HEK293 (cell line): Measurements from ENCODE around the gene CLEC16A.

Experiments used
- MYNN ChIP-seq: fragments of 450-650 bp; formaldehyde crosslinking; IDR thresholded peaks from 2 replicates; pipeline ENCODE4 v1.5.1; 2016; ENCODE audit warnings: missing biosample characterization, missing genetic modification characterization, borderline replicate concordance
- SP7 ChIP-seq: fragments of 450-650 bp; formaldehyde crosslinking; IDR thresholded peaks from 2 replicates; pipeline ENCODE4 v1.5.1; 2016; ENCODE audit warnings: missing biosample characterization, missing genetic modification characterization
- ZNF138 ChIP-seq: fragments of 450-650 bp; formaldehyde crosslinking; IDR thresholded peaks from 2 replicates; pipeline ENCODE4 v1.5.1; 2016; ENCODE audit warnings: missing biosample characterization, missing genetic modification characterization, borderline replicate concordance
- ZNF558 ChIP-seq: fragments of 450-650 bp; formaldehyde crosslinking; IDR thresholded peaks from 2 replicates; pipeline ENCODE4 v1.5.1; 2016; ENCODE audit warnings: missing biosample characterization, missing genetic modification characterization
- ZNF670 ChIP-seq: fragments of 450-650 bp; formaldehyde crosslinking; IDR thresholded peaks from 2 replicates; pipeline ENCODE4 v1.5.1; 2016; ENCODE audit warnings: missing biosample characterization, missing genetic modification characterization, low read depth
- TF ChIP-seq, protein P1 (sequence below): fragments of 450-650 bp; formaldehyde crosslinking; IDR thresholded peaks from 2 replicates; pipeline ENCODE4 v1.5.1; 2016; ENCODE audit warnings: missing biosample characterization, missing genetic modification characterization
- TF ChIP-seq, protein P2 (sequence below): fragments of 450-650 bp; formaldehyde crosslinking; IDR thresholded peaks from 2 replicates; pipeline ENCODE4 v1.5.1; 2016; ENCODE audit warnings: missing biosample characterization, missing genetic modification characterization
- TF ChIP-seq, protein P3 (sequence below): fragments of 450-650 bp; formaldehyde crosslinking; IDR thresholded peaks from 2 replicates; pipeline ENCODE4 v1.5.1; 2016; ENCODE audit warnings: missing biosample characterization, missing genetic modification characterization
- TF ChIP-seq, protein P4 (sequence below): sonication (generic); formaldehyde crosslinking; IDR thresholded peaks from 2 replicates; pipeline ENCODE4 v1.8.1; 2022; ENCODE audit warnings: mild to moderate bottlenecking, moderate library complexity, missing genetic modification reagents
- TF ChIP-seq, protein P5 (sequence below): fragments of 450-650 bp; formaldehyde crosslinking; IDR thresholded peaks from 2 replicates; pipeline ENCODE4 v1.5.1; 2016; ENCODE audit warnings: missing biosample characterization, missing genetic modification characterization, low read depth
- TF ChIP-seq, protein P6 (sequence below): fragments of 450-650 bp; formaldehyde crosslinking; IDR thresholded peaks from 2 replicates; pipeline ENCODE4 v1.5.1; 2017; ENCODE audit warnings: missing biosample characterization, mild to moderate bottlenecking, missing genetic modification characterization, moderate library complexity

DNA sequence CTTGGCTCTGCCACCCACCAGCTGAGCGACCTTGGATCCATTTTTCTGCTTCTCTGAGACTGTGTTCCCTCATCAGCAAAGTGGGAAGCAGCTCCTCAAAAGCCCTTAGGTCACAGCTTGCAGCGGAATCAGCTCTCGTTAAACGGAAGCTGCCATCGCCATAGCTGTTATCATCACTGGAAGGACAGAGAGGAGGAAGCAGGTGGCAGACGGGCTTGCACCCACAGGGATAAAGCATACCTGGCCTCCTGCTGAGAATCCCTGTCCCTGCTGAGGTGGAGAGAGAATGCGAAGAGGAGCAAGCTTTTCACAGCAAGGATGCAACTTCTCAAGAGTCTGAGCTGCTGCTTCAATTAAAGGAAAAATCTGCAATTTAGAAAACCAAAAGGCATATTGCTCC lies 106.6 kb downstream of the CLEC16A start:
- TF ChIP-seq SP7 (tag by site-specific recombination) (no peak), ZNF670 (tag by site-specific recombination) (no peak), ZNF138 (tag by site-specific recombination) (no peak), MYNN (tag by site-specific recombination) (no peak), ZNF558 (tag by site-specific recombination) (no peak)
- TF ChIP-seq, protein P1, sequence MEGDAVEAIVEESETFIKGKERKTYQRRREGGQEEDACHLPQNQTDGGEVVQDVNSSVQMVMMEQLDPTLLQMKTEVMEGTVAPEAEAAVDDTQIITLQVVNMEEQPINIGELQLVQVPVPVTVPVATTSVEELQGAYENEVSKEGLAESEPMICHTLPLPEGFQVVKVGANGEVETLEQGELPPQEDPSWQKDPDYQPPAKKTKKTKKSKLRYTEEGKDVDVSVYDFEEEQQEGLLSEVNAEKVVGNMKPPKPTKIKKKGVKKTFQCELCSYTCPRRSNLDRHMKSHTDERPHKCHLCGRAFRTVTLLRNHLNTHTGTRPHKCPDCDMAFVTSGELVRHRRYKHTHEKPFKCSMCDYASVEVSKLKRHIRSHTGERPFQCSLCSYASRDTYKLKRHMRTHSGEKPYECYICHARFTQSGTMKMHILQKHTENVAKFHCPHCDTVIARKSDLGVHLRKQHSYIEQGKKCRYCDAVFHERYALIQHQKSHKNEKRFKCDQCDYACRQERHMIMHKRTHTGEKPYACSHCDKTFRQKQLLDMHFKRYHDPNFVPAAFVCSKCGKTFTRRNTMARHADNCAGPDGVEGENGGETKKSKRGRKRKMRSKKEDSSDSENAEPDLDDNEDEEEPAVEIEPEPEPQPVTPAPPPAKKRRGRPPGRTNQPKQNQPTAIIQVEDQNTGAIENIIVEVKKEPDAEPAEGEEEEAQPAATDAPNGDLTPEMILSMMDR (tag by site-specific recombination) = no peak
- TF ChIP-seq, protein P2, sequence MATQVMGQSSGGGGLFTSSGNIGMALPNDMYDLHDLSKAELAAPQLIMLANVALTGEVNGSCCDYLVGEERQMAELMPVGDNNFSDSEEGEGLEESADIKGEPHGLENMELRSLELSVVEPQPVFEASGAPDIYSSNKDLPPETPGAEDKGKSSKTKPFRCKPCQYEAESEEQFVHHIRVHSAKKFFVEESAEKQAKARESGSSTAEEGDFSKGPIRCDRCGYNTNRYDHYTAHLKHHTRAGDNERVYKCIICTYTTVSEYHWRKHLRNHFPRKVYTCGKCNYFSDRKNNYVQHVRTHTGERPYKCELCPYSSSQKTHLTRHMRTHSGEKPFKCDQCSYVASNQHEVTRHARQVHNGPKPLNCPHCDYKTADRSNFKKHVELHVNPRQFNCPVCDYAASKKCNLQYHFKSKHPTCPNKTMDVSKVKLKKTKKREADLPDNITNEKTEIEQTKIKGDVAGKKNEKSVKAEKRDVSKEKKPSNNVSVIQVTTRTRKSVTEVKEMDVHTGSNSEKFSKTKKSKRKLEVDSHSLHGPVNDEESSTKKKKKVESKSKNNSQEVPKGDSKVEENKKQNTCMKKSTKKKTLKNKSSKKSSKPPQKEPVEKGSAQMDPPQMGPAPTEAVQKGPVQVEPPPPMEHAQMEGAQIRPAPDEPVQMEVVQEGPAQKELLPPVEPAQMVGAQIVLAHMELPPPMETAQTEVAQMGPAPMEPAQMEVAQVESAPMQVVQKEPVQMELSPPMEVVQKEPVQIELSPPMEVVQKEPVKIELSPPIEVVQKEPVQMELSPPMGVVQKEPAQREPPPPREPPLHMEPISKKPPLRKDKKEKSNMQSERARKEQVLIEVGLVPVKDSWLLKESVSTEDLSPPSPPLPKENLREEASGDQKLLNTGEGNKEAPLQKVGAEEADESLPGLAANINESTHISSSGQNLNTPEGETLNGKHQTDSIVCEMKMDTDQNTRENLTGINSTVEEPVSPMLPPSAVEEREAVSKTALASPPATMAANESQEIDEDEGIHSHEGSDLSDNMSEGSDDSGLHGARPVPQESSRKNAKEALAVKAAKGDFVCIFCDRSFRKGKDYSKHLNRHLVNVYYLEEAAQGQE (tag by site-specific recombination) = no peak
- TF ChIP-seq, protein P3, sequence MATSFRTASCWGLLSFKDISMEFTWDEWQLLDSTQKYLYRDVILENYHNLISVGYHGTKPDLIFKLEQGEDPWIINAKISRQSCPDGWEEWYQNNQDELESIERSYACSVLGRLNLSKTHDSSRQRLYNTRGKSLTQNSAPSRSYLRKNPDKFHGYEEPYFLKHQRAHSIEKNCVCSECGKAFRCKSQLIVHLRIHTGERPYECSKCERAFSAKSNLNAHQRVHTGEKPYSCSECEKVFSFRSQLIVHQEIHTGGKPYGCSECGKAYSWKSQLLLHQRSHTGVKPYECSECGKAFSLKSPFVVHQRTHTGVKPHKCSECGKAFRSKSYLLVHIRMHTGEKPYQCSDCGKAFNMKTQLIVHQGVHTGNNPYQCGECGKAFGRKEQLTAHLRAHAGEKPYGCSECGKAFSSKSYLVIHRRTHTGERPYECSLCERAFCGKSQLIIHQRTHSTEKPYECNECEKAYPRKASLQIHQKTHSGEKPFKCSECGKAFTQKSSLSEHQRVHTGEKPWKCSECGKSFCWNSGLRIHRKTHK (tag by site-specific recombination) = no peak
- TF ChIP-seq, protein P4, sequence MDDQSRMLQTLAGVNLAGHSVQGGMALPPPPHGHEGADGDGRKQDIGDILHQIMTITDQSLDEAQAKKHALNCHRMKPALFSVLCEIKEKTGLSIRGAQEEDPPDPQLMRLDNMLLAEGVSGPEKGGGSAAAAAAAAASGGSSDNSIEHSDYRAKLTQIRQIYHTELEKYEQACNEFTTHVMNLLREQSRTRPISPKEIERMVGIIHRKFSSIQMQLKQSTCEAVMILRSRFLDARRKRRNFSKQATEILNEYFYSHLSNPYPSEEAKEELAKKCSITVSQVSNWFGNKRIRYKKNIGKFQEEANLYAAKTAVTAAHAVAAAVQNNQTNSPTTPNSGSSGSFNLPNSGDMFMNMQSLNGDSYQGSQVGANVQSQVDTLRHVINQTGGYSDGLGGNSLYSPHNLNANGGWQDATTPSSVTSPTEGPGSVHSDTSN (CRISPR knock-in tag) = no peak
- TF ChIP-seq, protein P5, sequence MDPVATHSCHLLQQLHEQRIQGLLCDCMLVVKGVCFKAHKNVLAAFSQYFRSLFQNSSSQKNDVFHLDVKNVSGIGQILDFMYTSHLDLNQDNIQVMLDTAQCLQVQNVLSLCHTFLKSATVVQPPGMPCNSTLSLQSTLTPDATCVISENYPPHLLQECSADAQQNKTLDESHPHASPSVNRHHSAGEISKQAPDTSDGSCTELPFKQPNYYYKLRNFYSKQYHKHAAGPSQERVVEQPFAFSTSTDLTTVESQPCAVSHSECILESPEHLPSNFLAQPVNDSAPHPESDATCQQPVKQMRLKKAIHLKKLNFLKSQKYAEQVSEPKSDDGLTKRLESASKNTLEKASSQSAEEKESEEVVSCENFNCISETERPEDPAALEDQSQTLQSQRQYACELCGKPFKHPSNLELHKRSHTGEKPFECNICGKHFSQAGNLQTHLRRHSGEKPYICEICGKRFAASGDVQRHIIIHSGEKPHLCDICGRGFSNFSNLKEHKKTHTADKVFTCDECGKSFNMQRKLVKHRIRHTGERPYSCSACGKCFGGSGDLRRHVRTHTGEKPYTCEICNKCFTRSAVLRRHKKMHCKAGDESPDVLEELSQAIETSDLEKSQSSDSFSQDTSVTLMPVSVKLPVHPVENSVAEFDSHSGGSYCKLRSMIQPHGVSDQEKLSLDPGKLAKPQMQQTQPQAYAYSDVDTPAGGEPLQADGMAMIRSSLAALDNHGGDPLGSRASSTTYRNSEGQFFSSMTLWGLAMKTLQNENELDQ (tag by site-specific recombination) = no peak
- TF ChIP-seq, protein P6, sequence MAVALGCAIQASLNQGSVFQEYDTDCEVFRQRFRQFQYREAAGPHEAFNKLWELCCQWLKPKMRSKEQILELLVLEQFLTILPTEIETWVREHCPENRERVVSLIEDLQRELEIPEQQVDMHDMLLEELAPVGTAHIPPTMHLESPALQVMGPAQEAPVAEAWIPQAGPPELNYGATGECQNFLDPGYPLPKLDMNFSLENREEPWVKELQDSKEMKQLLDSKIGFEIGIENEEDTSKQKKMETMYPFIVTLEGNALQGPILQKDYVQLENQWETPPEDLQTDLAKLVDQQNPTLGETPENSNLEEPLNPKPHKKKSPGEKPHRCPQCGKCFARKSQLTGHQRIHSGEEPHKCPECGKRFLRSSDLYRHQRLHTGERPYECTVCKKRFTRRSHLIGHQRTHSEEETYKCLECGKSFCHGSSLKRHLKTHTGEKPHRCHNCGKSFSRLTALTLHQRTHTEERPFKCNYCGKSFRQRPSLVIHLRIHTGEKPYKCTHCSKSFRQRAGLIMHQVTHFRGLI (tag by site-specific recombination) = no peak
